MCF 10A (cell line): Measurements from ENCODE around the gene ENTR1. TPM values are rescaled to one million over a fixed set of nuclear protein-coding genes. Genes with fewer than 3 reads are reported as not detected.

Experiments used
- BruUV-seq: library from RNA; stranded (reverse); fragments of 400-500 nt; replicated peaks from 2 replicates; lab custom pipeline; 2021; lab: Mats Ljungman, UMichigan
- CTCF ChIA-PET: fragments of 300-600 bp; sonication (Branson Sonifier 250); formaldehyde crosslinking; extraction: SDS; loops from one replicate; lab custom pipeline; 2021; ENCODE audit warnings: antibody characterized with exemption, inconsistent platforms; lab: Yijun Ruan, JAX
- POLR2A ChIA-PET: fragments of 300-600, 350-650 bp; sonication (Branson Sonifier 250); formaldehyde crosslinking; extraction: SDS; loops from one replicate; lab custom pipeline; 2020; ENCODE audit warnings: antibody characterized with exemption, inconsistent platforms; lab: Yijun Ruan, JAX
- DNase-seq: peaks from one replicate; pipeline ENCODE4 v3.0.0-alpha.2; 2018; ENCODE audit not compliant: unreplicated experiment
- H3K27ac Mint-ChIP-seq: one replicate; pipeline ENCODE4 v1.8.0; 2022; ENCODE audit warnings: mild to moderate bottlenecking, low read depth, mixed read lengths; ENCODE audit not compliant: unreplicated experiment
- H3K27me3 Mint-ChIP-seq: one replicate; pipeline ENCODE4 v1.8.0; 2022; ENCODE audit warnings: mixed read lengths; ENCODE audit not compliant: insufficient read depth, unreplicated experiment
- H3K36me3 Mint-ChIP-seq: one replicate; pipeline ENCODE4 v1.8.0; 2022; ENCODE audit warnings: mild to moderate bottlenecking, moderate library complexity, mixed read lengths; ENCODE audit not compliant: insufficient read depth, unreplicated experiment
- H3K4me1 Mint-ChIP-seq: one replicate; pipeline ENCODE4 v1.8.0; 2022; ENCODE audit warnings: mixed read lengths; ENCODE audit not compliant: insufficient read depth, unreplicated experiment
- H3K4me3 Mint-ChIP-seq: one replicate; pipeline ENCODE4 v1.8.0; 2022; ENCODE audit warnings: mild to moderate bottlenecking, moderate library complexity, mixed read lengths; ENCODE audit not compliant: unreplicated experiment
- H3K9me3 Mint-ChIP-seq: one replicate; pipeline ENCODE4 v1.8.0; 2022; ENCODE audit warnings: mixed read lengths; ENCODE audit not compliant: unreplicated experiment
- CTCF ChIP-seq: fragments of 200-600 bp; IDR thresholded peaks from one replicate; pipeline ENCODE4 v1.8.0; 2022; ENCODE audit warnings: antibody characterized with exemption, mild to moderate bottlenecking; ENCODE audit not compliant: unreplicated experiment
- intact Hi-C: fragments of 100-400 bp; cut with micrococcal nuclease; formaldehyde crosslinking; loops from 2 replicates; pipeline ENCODE4 v1.14.1; 2022
- total RNA-seq: library from RNA; stranded (reverse); gene quantifications from 2 replicates; pipeline ENCODE4 v1.2.3, GENCODE V29; 2022

Gene ENTR1
- total RNA-seq, 1 experiment from 2014 or later, result 82.2 TPM

- H3K27me3 Mint-ChIP-seq, result no peaks in the 10 kb centered on the region
- DNase-seq, result peak; percentile 30
- no peak overlapping the region for H3K27ac Mint-ChIP-seq
- no TSS peak for BruUV-seq
- peak overlapping the region; percentile 76 for H3K4me3 Mint-ChIP-seq
- CTCF ChIA-PET, result interaction anchor here (0.5 to 1.0 kb wide), 2 partner anchors 75 to 185 kb away, joined by 3 to 5 read pairs; partner anchors contain the start of gene DNLZ
- TF ChIP-seq CTCF, result no peak
- peaks cover 16% of the 10 kb centered on the region for H3K4me1 Mint-ChIP-seq
- peaks cover 44% of the 10 kb centered on the region for H3K36me3 Mint-ChIP-seq
- intact Hi-C loops, result no loop called here
- POLR2A ChIA-PET, result interaction anchor here (0.6 to 6.0 kb wide), 7 partner anchors 13 to 595 kb away, joined by 3 to 34 read pairs (median 4); partner anchors contain the start of genes ENTR1 and PMPCA
- no peaks in the 10 kb centered on the region for H3K9me3 Mint-ChIP-seq
Measured at GRCh38 chr9:136438548-136439480, 28.4 kb upstream of the ENTR1 start.

GRCh38 chr9:136437839-136438547, 27.6 kb upstream of the ENTR1 start:
- Mint-ChIP-seq H3K27ac (peak overlapping the region; percentile 16), H3K4me1 (peaks cover 16% of the 10 kb centered on the region), H3K4me3 (peak overlapping the region; percentile 76), H3K9me3 (no peaks in the 10 kb centered on the region), H3K36me3 (peaks cover 36% of the 10 kb centered on the region), H3K27me3 (no peaks in the 10 kb centered on the region)
- POLR2A ChIA-PET, result interaction anchor here (0.6 to 6.0 kb wide), 6 partner anchors 12 to 114 kb away, joined by 3 to 34 read pairs (median 4); partner anchors contain the start of genes ENTR1 and PMPCA
- no peak for DNase-seq
- CTCF ChIA-PET, result interaction anchor here (0.8 to 1.0 kb wide), 2 partner anchors 13 to 75 kb away, joined by 3 to 4 read pairs; partner anchors contain the start of gene DNLZ
- no TSS peak for BruUV-seq
- intact Hi-C loops, result no loop called here
- no peak for TF ChIP-seq CTCF

GRCh38 chr9:136437430-136437829, 27.0 kb upstream of the ENTR1 start:
- no peak for TF ChIP-seq CTCF
- ChIA-PET POLR2A (interaction anchor here (1.1 to 6.0 kb wide), 2 partner anchors 26 to 46 kb away, joined by 3 to 34 read pairs; partner anchors contain the start of genes ENTR1 and PMPCA), CTCF (interaction anchor here (0.8 kb wide), 1 partner anchor 12 kb away, joined by 4 read pairs; no protein-coding TSS in a partner anchor)
- peak; percentile 71 for DNase-seq
- BruUV-seq, result no TSS peak
- Mint-ChIP-seq H3K4me1 (peaks cover 16% of the 10 kb centered on the region), H3K27ac (peak overlapping the region; percentile 16), H3K9me3 (no peaks in the 10 kb centered on the region), H3K36me3 (peaks cover 31% of the 10 kb centered on the region), H3K4me3 (peak overlapping the region; percentile 76), H3K27me3 (no peaks in the 10 kb centered on the region)
- intact Hi-C loops, result no loop called here
